A549 (cell line): ENCODE measurements around the gene MGLL.

ENCODE experiments used
- EHMT2 ChIP-seq: fragments of 200-600 bp; sonication (generic); IDR thresholded peaks from 2 replicates; pipeline ENCODE4 v1.6.1; 2016; ENCODE audit warnings: antibody characterized with exemption, low read depth, mild to moderate bottlenecking, moderate library complexity
- HDAC2 ChIP-seq: fragments of 200-600 bp; sonication (generic); IDR thresholded peaks from 2 replicates; pipeline ENCODE4 v1.6.1; 2016
- HOXA7 ChIP-seq: fragments of 250-450 bp; sonication (Bioruptor Pico); IDR thresholded peaks from 2 replicates; pipeline ENCODE4 v1.5.0; 2020; ENCODE audit warnings: mild to moderate bottlenecking, moderate library complexity
- POLR2A ChIP-seq: IDR thresholded peaks from 2 replicates; pipeline ENCODE4 v1.6.1; 2012; ENCODE audit warnings: mild to moderate bottlenecking, low read length
- TF ChIP-seq, protein P1 (sequence below): fragments of >200 bp; sonication (Bioruptor Twin); formaldehyde crosslinking; IDR thresholded peaks from 3 replicates; pipeline ENCODE4 v1.5.1; 2016
- TF ChIP-seq, protein P2 (sequence below): IDR thresholded peaks from 2 replicates; pipeline ENCODE4 v1.6.1; 2012

- TF ChIP-seq HDAC2 (no peak), EHMT2 (no peak), HOXA7 (CRISPR knock-in tag) (no peak), POLR2A (no peak)
- TF ChIP-seq, protein P1, sequence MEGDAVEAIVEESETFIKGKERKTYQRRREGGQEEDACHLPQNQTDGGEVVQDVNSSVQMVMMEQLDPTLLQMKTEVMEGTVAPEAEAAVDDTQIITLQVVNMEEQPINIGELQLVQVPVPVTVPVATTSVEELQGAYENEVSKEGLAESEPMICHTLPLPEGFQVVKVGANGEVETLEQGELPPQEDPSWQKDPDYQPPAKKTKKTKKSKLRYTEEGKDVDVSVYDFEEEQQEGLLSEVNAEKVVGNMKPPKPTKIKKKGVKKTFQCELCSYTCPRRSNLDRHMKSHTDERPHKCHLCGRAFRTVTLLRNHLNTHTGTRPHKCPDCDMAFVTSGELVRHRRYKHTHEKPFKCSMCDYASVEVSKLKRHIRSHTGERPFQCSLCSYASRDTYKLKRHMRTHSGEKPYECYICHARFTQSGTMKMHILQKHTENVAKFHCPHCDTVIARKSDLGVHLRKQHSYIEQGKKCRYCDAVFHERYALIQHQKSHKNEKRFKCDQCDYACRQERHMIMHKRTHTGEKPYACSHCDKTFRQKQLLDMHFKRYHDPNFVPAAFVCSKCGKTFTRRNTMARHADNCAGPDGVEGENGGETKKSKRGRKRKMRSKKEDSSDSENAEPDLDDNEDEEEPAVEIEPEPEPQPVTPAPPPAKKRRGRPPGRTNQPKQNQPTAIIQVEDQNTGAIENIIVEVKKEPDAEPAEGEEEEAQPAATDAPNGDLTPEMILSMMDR: no peak
- TF ChIP-seq, protein P2, sequence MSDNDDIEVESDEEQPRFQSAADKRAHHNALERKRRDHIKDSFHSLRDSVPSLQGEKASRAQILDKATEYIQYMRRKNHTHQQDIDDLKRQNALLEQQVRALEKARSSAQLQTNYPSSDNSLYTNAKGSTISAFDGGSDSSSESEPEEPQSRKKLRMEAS: no peak
Measured at GRCh38 chr3:127769284-127770081, 52.8 kb downstream of the MGLL start.
